K562 (cell line): ENCODE data around the gene KLHL13. TPM values are rescaled to one million over a fixed set of nuclear protein-coding genes. Genes with fewer than 3 reads are reported as not detected.

Source experiments
- ATAC-seq: fragments of 200-7000 bp; cut with Tn5 transposase; 3 replicates; pipeline ENCODE4 v1.9.1; 2020; ENCODE audit warnings: moderate library complexity
- BruUV-seq: library from RNA; stranded (reverse); fragments of 400-500 nt; replicated peaks from 2 replicates; lab custom pipeline; 2021; lab: Mats Ljungman, UMichigan
- CTCF ChIA-PET: fragments of 300-600 bp; formaldehyde crosslinking; extraction: SDS; loops from one replicate; lab custom pipeline; 2021; ENCODE audit warnings: low intra/inter-chr PET ratio; lab: Yijun Ruan, JAX
- POLR2A ChIA-PET: fragments of 300-600, 350-650 bp; sonication (Branson Sonifier 250); formaldehyde crosslinking; extraction: SDS; loops from one replicate; lab custom pipeline; 2021; ENCODE audit warnings: antibody characterized with exemption, inconsistent platforms; lab: Yijun Ruan, JAX
- DNase-seq, 4 experiments: peaks; one replicate each; pipeline versions ENCODE4 v3.0.0 to v3.0.0-alpha.2; 2011 to 2018; ENCODE audit warnings: low spot score in 3 of 4, mixed read lengths in 3 of 4; ENCODE audit errors: extremely low read depth in 1 of 4
- FAIRE-seq: peaks from 2 replicates; lab custom pipeline; 2011; peaks lifted over from hg19 to GRCh38; lab: Jason Lieb, UNC
- H2AFZ ChIP-seq: 2 replicates; pipeline ENCODE4 v1.6.0; 2011; ENCODE audit warnings: low read depth, low read length, control low read depth, inconsistent platforms
- H3K27ac ChIP-seq: fragments of 200-600 bp; 3 replicates; pipeline ENCODE4 v1.8.0; 2011; ENCODE audit warnings: low read depth, mild to moderate bottlenecking, control low read depth, inconsistent platforms, low read length, moderate library complexity, mixed read lengths; ENCODE audit errors: extremely low read depth
- H3K27me3 ChIP-seq, 2 experiments: fragments of 300-600 bp in 1 of 2; 2 replicates in 1 of 2; 3 replicates in 1 of 2; pipeline versions ENCODE4 v1.6.0 to v1.8.0; 2011; ENCODE audit warnings: inconsistent platforms in 2 of 2, low read length in 2 of 2, mild to moderate bottlenecking in 1 of 2, mixed read lengths in 1 of 2, moderate library complexity in 1 of 2; ENCODE audit not compliant: control insufficient read depth in 2 of 2, insufficient read depth in 2 of 2
- H3K36me3 ChIP-seq: fragments of 300-600 bp; 3 replicates; pipeline ENCODE4 v1.8.0; 2011; ENCODE audit warnings: mild to moderate bottlenecking, low read length, inconsistent platforms; ENCODE audit not compliant: control insufficient read depth, insufficient read depth
- H3K4me1 ChIP-seq, 2 experiments: fragments of 200-600 bp in 1 of 2; replicated peaks in 1 of 2; 2 replicates in 1 of 2; 3 replicates in 1 of 2; pipeline versions ENCODE4 v1.5.1 to v1.8.0; 2011; ENCODE audit warnings: inconsistent platforms in 2 of 2, low read length in 2 of 2, mild to moderate bottlenecking in 1 of 2, mixed read lengths in 1 of 2, moderate library complexity in 1 of 2; ENCODE audit not compliant: control insufficient read depth in 2 of 2, insufficient read depth in 2 of 2
- H3K4me2 ChIP-seq: 2 replicates; pipeline ENCODE4 v1.6.1; 2011; ENCODE audit warnings: low read length, control low read depth, inconsistent platforms, mixed read lengths; ENCODE audit not compliant: insufficient read depth
- H3K4me3 ChIP-seq: fragments of 200-600 bp; sonication (generic), shearing (Covaris generic); 2 replicates; pipeline ENCODE4 v1.5.1; 2016; ENCODE audit warnings: control low read depth, inconsistent platforms
- H3K79me2 ChIP-seq: fragments of 200-600 bp; 3 replicates; pipeline ENCODE4 v1.8.0; 2011; ENCODE audit warnings: low read length, inconsistent platforms; ENCODE audit not compliant: control insufficient read depth, insufficient read depth
- H3K9ac ChIP-seq, 2 experiments: 2 replicates each; pipeline versions ENCODE4 v1.6.0 to v1.6.1; 2011; ENCODE audit warnings: low read depth in 2 of 2, low read length in 2 of 2, control low read depth in 1 of 2, inconsistent platforms in 1 of 2, mild to moderate bottlenecking in 1 of 2, mixed read lengths in 1 of 2; ENCODE audit not compliant: insufficient read depth in 1 of 2
- H3K9me1 ChIP-seq: one replicate; pipeline ENCODE4 v1.6.0; 2011; ENCODE audit warnings: inconsistent platforms, mild to moderate bottlenecking, low read length, moderate library complexity; ENCODE audit not compliant: control insufficient read depth, insufficient read depth
- H3K9me3 ChIP-seq: replicated peaks from 2 replicates; pipeline ENCODE4 v1.5.1; 2011; ENCODE audit warnings: low read depth, low read length, inconsistent platforms; ENCODE audit not compliant: control insufficient read depth, insufficient read depth
- H4K20me1 ChIP-seq: replicated peaks from 2 replicates; pipeline ENCODE4 v1.6.1; 2011; ENCODE audit warnings: low read length, inconsistent platforms, mixed read lengths; ENCODE audit not compliant: control insufficient read depth, insufficient read depth
- ATF7 ChIP-seq: fragments of 450-650 bp; IDR thresholded peaks from 2 replicates; pipeline ENCODE4 v1.7.1; 2014; ENCODE audit warnings: mild to moderate bottlenecking, moderate library complexity
- EP300 ChIP-seq: IDR thresholded peaks from 2 replicates; pipeline ENCODE4 v1.6.1; 2012; ENCODE audit warnings: low read length, improper control_type of control experiment
- HDAC1 ChIP-seq, 2 experiments: fragments of 450-650 bp; IDR thresholded peaks; 2 replicates each; pipeline ENCODE4 v1.6.1; 2016 to 2017; ENCODE audit warnings: inconsistent platforms in 1 of 2, mild to moderate bottlenecking in 1 of 2, moderate library complexity in 1 of 2
- HNRNPLL ChIP-seq: fragments of 200-400 bp; formaldehyde crosslinking; IDR thresholded peaks from 2 replicates; pipeline ENCODE4 v1.6.1; 2017; ENCODE audit warnings: low read length, low read depth, mild to moderate bottlenecking; ENCODE audit not compliant: poor library complexity, severe bottlenecking
- IFI16 ChIP-seq: fragments of 250-450 bp; sonication (Bioruptor Pico); IDR thresholded peaks from 2 replicates; pipeline ENCODE4 v2.1.2; 2022; ENCODE audit warnings: mild to moderate bottlenecking, inconsistent platforms
- TARDBP ChIP-seq: fragments of 450-650 bp; IDR thresholded peaks from 2 replicates; pipeline ENCODE4 v1.6.1; 2016
- TSC22D4 ChIP-seq: fragments of 450-650 bp; IDR thresholded peaks from 2 replicates; pipeline ENCODE4 v1.6.1; 2016; ENCODE audit warnings: missing genetic modification characterization, missing biosample characterization, control low read depth
- XRCC3 ChIP-seq: fragments of 450-650 bp; IDR thresholded peaks from 2 replicates; pipeline ENCODE4 v1.6.1; 2017; ENCODE audit warnings: mild to moderate bottlenecking, moderate library complexity
- ZFP1 ChIP-seq: fragments of 450-650 bp; formaldehyde crosslinking; IDR thresholded peaks from 2 replicates; pipeline ENCODE4 v1.4.0; 2020; ENCODE audit warnings: mild to moderate bottlenecking, mixed read lengths
- ZNF41 ChIP-seq: fragments of 250-450 bp; sonication (Bioruptor Pico); conservative IDR thresholded peaks from 2 replicates; pipeline ENCODE4 v1.4.0; 2020; ENCODE audit warnings: mild to moderate bottlenecking
- WGBS: fragments of 100-300 bp; shearing (Covaris generic); methylation state at CpG from one replicate; pipeline ENCODE4 v1.1.6; 2016; ENCODE audit warnings: low coverage, mixed read lengths; ENCODE audit not compliant: insufficient coverage; ENCODE audit errors: missing lambda C conversion rate; 5-methylcytosine and 5-hydroxymethylcytosine counted together
- in situ Hi-C: fragments of 300-500 bp; cut with MboI; formaldehyde crosslinking; loops from 4 replicates; pipeline ENCODE4 v1.15.0; 2018; ENCODE audit warnings: inconsistent platforms, mixed read lengths
- intact Hi-C: fragments of 100-400 bp; cut with micrococcal nuclease; formaldehyde crosslinking; loops from 2 replicates; pipeline ENCODE4 v1.14.2; 2022
- polyA plus RNA-seq, 8 experiments: library from polyadenylated mRNA; depleted of rRNA in 4 of 8; stranded (reverse) in 5 of 8; unstranded in 3 of 8; fragments of >200 nt; fragmentation: Nextera tagmentation in 2 of 8; fragmentation: Illumina TruSeq in 1 of 8; extraction: Ambion mirVana in 2 of 8; extraction: Trizol in 1 of 8; gene quantifications; 2 replicates each; pipeline versions ENCODE4 v1.2.1 to v1.2.3, GENCODE V29; 2011 to 2014; ENCODE audit warnings: inconsistent platforms in 1 of 8, missing spikeins in 1 of 8
- total RNA-seq, 7 experiments: library from RNA; depleted of rRNA in 6 of 7; stranded (reverse); fragments of >200 nt in 6 of 7; fragmentation: Illumina TruSeq in 2 of 7; extraction: Trizol in 2 of 7; gene quantifications; 2 replicates each; pipeline versions ENCODE4 v1.2.1 to v1.2.3, GENCODE V29; 2011 to 2021; ENCODE audit warnings: low replicate concordance in 1 of 7
- TF ChIP-seq, protein P1 (sequence below): IDR thresholded peaks from 2 replicates; pipeline ENCODE4 v1.6.1; 2014; ENCODE audit warnings: antibody characterized with exemption
- TF ChIP-seq, protein P2 (sequence below): fragments of 450-650 bp; IDR thresholded peaks from 2 replicates; pipeline ENCODE4 v1.6.1; 2018; ENCODE audit warnings: mild to moderate bottlenecking, low read depth; ENCODE audit not compliant: partially characterized antibody
- TF ChIP-seq, protein P3 (sequence below): fragments of 450-650 bp; IDR thresholded peaks from 2 replicates; pipeline ENCODE4 v1.6.1; 2016

The KLHL13 gene
- total and polyA plus RNA-seq, 9 of the 15 experiments (the other 6 are each of a cell fraction or from before 2014, with no cell fraction given) = 1.2 to 4.1 (median 2.2) TPM

DNA sequence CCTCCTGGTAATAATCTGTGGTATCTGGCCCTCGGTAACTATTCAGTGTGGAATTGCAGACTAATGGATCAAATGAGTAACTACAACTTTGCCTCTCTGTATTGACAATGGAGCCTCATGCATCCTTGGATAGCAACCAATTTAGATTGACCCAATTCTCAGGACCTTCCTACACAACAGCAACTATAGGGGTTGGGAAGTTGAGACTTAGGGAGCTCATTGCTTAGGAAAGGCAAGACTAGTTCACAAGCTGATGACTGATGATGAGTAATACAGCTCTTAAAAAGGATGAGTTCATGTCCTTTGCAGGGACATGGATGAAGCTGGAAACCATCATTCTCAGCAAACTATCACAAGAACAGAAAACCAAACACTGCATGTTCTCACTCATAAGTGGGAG lies 47.5 kb upstream of the KLHL13 start:
- no peak for TF ChIP-seq TSC22D4 (tag)
- 0% methylated on average over 1 of the region's 1 CpG for WGBS

GRCh38 chrX:118156953-118157608 lies 40.5 kb upstream of the KLHL13 start:
- H3K79me2 ChIP-seq = no peaks in the 10 kb centered on the region
- H3K36me3 ChIP-seq = no peaks in the 10 kb centered on the region
- in situ Hi-C loops = no loop called here
- ATAC-seq (no peak), FAIRE-seq (no peak), DNase-seq (no peak)
- no peak overlapping the region for H2AFZ ChIP-seq
- intact Hi-C loops = no loop called here
- H3K9me1 ChIP-seq = no peaks in the 10 kb centered on the region
- POLR2A ChIA-PET = interaction anchor here (0.6 to 1.0 kb wide), 2 partner anchors 87 to 237 kb away, joined by 3 to 4 read pairs; no protein-coding TSS in a partner anchor
- H4K20me1 ChIP-seq = no peaks in the 10 kb centered on the region
- no peaks in the 10 kb centered on the region for H3K9me3 ChIP-seq
- H3K9ac ChIP-seq = no peak overlapping the region
- H3K27ac ChIP-seq = no peak overlapping the region
- CTCF ChIA-PET = no interaction called here
- WGBS = 4% methylated on average over 7 of the region's 7 CpGs
- BruUV-seq = no TSS peak
- H3K4me2 ChIP-seq = no peak overlapping the region
- H3K27me3 ChIP-seq = no peaks in the 10 kb centered on the region
- H3K4me3 ChIP-seq = no peak overlapping the region
- H3K4me1 ChIP-seq = no peaks in the 10 kb centered on the region
- no peak for TF ChIP-seq ZFP1 (CRISPR knock-in tag)
- TF ChIP-seq ATF7 = no peak
- TF ChIP-seq IFI16 (CRISPR knock-in tag) = no peak
- TF ChIP-seq ZNF41 = no peak
- no peak for TF ChIP-seq HNRNPLL
- no peak for TF ChIP-seq XRCC3
- TF ChIP-seq, protein P1, sequence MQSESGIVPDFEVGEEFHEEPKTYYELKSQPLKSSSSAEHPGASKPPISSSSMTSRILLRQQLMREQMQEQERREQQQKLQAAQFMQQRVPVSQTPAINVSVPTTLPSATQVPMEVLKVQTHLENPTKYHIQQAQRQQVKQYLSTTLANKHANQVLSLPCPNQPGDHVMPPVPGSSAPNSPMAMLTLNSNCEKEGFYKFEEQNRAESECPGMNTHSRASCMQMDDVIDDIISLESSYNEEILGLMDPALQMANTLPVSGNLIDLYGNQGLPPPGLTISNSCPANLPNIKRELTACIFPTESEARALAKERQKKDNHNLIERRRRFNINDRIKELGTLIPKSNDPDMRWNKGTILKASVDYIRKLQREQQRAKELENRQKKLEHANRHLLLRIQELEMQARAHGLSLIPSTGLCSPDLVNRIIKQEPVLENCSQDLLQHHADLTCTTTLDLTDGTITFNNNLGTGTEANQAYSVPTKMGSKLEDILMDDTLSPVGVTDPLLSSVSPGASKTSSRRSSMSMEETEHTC = no peak
- TF ChIP-seq EP300 = no peak
- TF ChIP-seq, protein P2, sequence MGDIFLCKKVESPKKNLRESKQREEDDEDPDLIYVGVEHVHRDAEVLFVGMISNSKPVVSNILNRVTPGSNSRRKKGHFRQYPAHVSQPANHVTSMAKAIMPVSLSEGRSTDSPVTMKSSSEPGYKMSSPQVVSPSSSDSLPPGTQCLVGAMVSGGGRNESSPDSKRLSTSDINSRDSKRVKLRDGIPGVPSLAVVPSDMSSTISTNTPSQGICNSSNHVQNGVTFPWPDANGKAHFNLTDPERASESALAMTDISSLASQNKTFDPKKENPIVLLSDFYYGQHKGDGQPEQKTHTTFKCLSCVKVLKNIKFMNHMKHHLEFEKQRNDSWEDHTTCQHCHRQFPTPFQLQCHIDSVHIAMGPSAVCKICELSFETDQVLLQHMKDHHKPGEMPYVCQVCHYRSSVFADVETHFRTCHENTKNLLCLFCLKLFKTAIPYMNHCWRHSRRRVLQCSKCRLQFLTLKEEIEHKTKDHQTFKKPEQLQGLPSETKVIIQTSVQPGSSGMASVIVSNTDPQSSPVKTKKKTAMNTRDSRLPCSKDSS = no peak
- no peak for TF ChIP-seq TARDBP
- TF ChIP-seq HDAC1 (IDR thresholded peaks at IDR 0.05) = no peak
- TF ChIP-seq, protein P3, sequence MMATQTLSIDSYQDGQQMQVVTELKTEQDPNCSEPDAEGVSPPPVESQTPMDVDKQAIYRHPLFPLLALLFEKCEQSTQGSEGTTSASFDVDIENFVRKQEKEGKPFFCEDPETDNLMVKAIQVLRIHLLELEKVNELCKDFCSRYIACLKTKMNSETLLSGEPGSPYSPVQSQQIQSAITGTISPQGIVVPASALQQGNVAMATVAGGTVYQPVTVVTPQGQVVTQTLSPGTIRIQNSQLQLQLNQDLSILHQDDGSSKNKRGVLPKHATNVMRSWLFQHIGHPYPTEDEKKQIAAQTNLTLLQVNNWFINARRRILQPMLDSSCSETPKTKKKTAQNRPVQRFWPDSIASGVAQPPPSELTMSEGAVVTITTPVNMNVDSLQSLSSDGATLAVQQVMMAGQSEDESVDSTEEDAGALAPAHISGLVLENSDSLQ = no peak

More for the DNA sequence above, 47.5 kb upstream of the KLHL13 start:
- in situ Hi-C loops (no loop called here), intact Hi-C loops (no loop called here)
- no peak overlapping the region for H3K9ac ChIP-seq
- H4K20me1 ChIP-seq = no peaks in the 10 kb centered on the region
- DNase-seq (no peak), FAIRE-seq (no peak), ATAC-seq (no peak)
- no peak overlapping the region for H3K4me2 ChIP-seq
- H3K4me3 ChIP-seq = no peak overlapping the region
- no peaks in the 10 kb centered on the region for H3K9me1 ChIP-seq
- CTCF ChIA-PET = no interaction called here
- H3K4me1 ChIP-seq = no peaks in the 10 kb centered on the region
- no peaks in the 10 kb centered on the region for H3K79me2 ChIP-seq
- no peak overlapping the region for H3K27ac ChIP-seq
- H2AFZ ChIP-seq = no peak overlapping the region
- BruUV-seq = no TSS peak
- POLR2A ChIA-PET = no interaction called here
- H3K36me3 ChIP-seq = no peaks in the 10 kb centered on the region
- no peaks in the 10 kb centered on the region for H3K27me3 ChIP-seq
- H3K9me3 ChIP-seq = no peaks in the 10 kb centered on the region
